HG02884 (cell line): ENCODE data around the gene MRPL41.
A peak's percentile ranks its signal among the peaks of the same experiment; 100 is the strongest.
"Not testable (repeated sequence)": the region's sequence is repeated elsewhere in the genome, so short reads cannot be mapped to it uniquely, and the experiment has no call there.

ENCODE experiments used
- ATAC-seq: cut with Tn5 transposase; IDR thresholded peaks from one replicate; pipeline ENCODE4 v1.9.1; 2021; ENCODE audit warnings: mild to moderate bottlenecking, moderate library complexity; ENCODE audit not compliant: unreplicated experiment

Gene MRPL41

DNA sequence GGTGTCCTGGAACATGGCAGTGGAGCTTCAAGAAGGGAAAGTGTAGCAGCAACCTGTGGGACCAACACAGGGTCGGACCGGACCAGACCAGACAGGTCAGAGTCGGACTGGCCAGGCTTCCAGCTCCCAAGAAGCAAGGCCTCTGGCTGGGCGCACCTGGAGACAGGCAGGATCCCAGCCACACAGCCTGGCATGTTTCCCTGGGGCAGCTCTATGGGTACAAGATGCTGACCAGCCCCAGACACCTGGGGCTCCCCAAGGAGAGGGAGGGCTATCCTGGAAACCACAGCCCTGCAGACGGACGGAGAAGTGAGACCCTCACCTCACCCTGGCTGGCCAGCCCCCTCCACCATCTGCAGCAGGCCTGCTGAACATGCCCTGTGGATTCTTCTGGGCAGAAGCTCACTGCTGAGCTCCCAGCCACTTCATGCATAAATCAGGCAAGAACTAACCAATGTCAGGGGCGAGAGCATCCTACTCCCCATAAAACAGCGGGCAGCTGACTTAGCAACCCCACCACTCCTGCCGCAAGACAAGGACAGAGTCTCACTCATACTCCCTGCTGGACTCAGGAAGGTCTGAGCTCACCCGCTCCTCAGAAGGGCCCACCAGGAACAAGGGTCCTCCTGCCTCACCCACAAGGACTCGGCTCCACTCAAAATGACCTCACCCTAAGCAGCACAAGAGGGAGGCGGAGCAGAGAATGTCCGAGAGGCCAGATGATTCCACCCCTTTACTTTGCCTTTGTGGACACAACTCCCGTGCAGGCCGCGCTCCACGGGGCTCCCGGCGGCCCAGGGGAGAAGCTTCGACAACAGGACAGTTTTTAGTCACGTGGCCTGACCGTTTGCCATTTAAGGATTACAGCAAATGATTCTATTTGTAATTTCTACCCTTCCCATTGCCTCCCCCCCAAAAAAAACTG, 29.9 kb downstream of the MRPL41 start:
- no peak for ATAC-seq

DNA sequence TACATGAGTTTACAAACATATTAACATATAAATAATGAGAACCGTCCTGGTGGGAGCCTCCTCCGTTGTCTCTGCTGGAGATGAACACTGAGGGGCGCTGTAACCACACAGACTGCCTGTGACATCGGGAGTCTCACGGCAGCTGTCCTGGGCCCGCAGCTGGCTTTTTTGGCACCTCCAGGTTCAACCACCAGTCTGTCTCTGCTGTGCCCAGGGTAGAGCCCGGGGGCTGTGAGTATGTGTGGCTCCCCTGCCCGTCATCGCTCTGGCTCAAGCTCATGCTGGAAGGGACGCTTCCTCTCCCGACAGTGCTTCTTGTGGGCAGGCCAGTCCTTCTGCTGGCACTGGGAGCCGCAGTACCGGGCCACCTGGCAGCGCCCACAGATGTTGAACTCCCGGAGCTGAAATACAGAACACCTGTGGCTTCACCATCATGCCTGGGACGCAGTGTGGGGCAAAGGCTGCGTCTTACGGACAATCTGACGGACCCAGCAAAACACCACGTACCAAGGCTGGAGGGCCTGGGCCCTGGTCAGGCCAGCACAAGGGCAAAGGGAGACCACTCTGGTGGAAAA, 30.7 kb downstream of the MRPL41 start:
- ATAC-seq, result no peak

DNA sequence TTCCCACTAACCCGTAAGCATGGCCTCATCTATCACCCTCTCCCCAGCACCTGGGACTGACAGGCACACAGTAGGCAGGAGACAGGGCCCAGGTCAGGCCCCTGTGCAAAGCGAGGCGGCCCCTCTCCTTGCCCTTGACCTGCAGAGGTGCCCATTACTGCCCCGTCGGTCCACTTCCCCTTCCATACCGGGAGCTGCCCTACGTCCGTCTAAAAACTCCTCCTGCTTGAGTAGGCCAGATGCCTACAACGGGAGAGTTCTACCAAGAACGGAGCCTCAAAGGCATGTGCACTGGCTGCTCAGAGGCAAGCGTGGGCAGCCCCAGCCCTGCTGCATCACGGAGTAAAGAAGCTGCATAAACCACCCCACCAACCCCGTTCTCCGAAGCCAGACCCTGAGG, 31.7 kb downstream of the MRPL41 start:
- ATAC-seq, result no peak

DNA sequence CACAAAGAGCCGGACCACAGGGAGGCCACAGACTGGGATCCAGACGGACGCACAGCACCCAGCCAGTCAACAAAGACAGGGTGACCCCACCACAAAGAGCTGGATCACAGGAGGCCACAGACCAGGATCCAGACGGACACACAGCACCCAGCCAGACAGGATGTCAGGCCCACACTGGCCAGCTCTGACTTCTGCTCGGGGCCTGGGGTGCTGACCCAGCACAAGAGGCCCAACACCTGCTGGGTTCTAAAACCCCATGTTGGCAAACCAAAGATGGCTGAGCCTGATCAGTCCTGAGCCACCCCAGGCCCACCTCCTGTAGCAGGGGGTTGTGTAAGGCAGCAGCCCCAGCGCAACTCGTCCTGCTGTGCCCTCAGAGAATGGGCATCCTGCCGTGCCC, 32.3 kb downstream of the MRPL41 start:
- no peak for ATAC-seq

DNA sequence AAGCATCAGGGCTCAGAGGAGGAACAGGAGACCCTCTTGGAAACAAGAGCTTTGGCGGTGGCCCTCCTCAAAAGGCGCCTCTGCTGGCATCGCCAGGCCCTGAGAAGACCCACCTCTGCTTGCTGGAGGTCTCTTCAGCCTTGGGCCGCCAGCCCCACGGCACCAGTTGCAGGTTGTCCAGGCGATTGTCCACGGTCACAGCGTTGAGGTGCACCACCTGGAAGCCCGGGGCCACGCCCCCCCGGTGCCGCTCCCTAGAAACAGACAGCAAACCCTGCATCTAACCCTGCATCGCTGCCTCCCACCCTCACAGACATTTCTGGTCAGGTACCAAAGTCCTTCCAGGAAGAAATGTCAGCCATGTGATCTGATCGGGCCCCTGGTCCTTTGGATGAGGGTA, 35.2 kb downstream of the MRPL41 start:
- no peak for ATAC-seq

DNA sequence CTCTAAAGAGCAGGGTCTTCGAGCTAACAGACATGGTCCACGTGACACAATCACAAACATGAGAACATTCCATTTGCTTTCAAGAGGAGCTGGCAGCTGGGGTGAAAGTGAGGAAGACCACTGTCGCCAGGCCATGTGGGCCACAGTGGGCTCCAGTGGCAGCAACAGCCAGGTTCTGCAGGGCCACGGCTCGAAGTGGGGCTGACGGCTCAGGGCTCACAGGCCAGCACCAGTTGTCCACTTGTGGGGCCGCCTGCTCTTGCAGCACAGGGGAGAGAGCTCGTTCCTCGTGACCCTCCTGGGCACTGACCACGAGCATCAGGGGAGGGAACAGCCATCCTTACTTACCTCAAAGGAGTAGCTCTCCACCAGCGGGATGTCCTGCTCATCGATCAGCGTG, 36.6 kb downstream of the MRPL41 start:
- no peak for ATAC-seq

DNA sequence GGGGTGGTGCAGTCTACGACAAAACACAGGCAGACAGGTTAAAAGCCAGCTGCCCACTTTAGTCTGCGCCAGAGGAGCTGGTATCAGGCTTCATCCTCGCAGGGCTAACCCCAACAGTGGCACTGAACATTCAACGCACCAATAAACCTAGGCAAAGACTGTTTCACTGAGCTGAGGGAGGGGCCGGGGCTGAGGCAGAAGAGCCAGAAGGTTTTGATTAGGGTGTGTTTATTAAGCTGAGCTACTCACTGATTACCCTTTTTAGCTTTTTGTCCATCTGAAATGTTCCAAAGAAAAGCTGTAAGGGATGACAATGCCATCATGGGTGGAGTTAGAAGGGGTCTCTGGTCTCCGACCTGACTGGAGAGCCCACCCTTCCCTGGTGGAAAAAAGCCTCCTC, 37.2 kb downstream of the MRPL41 start:
- no peak for ATAC-seq

DNA sequence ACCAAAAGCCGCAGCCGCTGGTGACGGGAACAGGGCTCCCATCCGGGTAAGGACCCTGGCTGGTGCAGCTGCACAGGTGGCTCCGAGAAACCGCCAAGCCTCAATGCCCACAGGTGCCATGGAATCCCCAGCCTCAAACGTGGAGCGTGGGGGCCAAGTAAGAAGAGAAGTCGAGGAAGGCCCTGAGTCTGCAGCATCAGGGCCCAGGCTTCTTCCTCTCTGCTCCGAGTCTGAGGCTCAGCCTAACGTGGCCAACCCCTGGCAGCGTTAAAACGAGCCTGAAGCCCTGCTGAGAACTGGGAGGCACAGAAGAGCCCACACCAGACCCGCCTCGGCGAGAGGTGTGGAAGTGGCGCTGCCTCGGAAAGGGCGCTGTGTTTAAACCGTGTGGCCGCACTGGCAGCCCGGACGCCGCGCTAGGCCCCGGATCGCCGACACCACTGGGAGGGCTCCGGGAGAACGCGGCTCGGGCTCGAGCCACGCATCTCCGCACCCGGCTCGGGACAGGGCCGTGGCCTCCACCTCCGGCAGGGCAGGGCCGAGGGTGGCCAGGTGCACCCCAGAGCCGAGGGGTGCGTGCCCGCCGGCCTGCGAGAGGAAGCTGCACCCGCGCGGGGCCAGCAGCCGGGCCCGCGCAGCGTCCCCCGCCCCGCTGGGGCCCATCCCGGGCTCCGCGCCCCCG, 37.9 kb downstream of the MRPL41 start:
- ATAC-seq, result peak; percentile 12

DNA sequence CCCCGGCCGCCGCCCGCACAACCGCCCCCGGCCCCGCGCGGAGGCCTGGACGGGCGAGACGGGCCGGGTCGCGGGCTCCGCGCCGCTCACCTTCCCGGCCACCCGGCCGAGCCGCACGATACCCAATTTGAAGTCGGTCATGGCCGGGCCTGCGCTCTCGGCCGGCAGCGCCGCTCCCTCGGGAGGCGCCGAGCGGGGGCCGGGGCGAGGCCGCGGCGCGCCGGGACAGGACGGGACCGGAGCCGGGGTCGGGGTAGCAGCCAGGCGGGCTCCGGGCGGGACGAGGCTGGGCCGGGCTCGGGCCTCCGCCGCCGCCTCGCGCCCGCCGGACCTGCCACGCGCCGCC, 38.4 kb downstream of the MRPL41 start:
- no peak for ATAC-seq

DNA sequence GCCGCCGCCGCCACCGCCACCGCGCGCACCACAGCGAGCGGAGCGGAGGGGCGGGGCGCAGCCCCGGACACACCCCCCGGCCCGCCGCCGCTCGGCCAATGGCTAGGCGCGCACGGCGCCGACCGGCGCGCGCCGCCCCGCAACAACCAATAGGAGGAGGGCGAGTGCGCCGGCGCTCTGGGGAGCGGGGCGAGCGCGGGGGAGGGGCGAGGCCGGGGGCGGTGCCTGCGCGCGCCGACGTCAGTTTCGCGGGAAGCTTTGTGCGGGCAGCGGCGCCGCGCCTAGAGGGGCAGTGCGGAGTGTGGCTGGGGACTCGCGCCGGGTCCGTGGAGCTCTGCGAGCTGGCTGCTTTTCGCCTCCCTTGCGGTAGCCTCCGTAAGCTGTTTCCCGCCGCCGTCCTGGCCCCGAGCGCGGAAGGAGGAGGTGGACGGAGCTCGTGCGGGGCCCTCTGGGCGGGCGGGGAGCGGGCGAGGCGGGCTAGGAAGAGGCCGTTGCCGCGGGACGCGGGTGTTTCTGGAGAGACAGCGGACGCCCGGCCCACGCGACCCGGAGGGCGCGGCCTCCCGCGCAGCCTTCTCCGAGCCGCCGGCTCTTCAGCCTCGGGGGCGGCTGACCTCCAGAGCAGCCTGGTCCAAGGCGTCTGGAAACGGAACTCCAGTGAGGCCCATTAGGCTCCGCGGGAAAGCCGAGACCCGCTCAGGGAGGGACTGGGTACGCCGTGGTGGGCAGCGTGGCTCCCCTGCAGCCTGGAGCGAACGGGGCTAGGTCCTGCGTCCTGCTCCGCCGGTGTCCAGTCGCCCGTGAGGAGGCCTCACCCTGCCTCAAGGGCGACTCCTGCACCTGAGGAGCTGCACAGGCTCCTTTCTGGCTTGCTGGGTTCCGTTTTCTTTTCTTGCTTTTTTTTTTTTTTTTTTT, 39.0 kb downstream of the MRPL41 start, which contains the start of gene ZMYND19:
TSS of gene ZMYND19 (minus strand) at position 44 of the 915 bp plus-strand sequence. CDS start 249 bp downstream, outside the sequence.
- peak; percentile 88 for ATAC-seq

DNA sequence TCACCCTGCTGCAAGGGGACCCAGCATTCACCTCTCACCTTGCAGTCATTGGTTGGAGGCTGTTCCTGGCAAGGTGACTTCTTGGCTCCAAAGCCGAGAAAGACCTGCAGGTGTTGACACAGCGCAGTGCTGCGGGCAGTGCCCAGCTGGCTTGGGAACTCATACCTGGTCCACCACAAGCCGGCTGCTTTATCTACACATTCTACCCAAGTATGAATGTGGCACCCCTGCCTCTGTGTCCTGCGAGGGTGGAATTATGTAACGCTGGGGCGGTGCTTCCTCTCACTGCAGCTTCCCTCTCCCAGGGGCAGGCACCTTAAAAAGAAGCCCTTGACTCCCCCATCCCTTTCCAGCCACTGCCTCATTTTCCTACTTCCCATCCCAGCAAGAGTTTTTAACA, 41.1 kb downstream of the MRPL41 start:
- no peak for ATAC-seq

DNA sequence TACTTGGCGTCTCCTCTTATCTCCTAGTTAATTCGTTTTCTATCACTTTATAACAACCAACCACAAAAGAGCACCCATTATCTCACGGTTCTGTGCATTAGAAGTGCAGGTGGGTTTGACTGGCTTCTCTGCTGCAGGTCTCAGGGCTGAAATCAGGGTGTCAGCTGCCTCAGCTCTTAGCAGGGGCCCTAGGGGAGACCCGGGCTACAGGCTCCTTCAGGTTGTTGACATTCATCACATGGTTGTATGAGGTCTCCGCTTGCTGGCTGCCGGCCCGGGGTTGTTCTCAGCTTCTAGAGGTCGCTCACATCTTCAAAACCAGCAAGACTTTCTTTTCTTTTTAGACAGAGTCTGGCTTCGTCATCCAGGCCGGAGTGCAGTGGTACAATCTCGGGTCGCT, 41.5 kb downstream of the MRPL41 start:
- no peak for ATAC-seq

DNA sequence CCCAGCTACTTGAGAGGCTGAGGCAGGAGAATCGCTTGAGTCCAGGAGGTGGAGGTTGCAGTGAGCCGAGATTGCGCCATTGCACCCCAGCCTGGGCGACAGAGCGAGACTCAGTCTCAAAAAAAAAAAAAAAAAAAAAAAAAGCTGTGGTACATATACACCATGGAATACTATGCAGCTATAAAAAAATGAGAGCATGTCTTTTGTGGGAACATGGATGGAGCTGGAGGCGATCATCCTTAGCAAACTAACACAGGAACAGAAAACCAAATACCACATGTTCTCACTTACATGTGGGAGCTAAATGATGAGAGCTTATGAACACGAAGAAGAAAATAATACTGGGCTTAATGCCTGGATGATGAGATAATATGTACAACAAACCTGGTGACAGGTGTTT, 44.9 kb downstream of the MRPL41 start:
- ATAC-seq, result not testable (repeated sequence)

DNA sequence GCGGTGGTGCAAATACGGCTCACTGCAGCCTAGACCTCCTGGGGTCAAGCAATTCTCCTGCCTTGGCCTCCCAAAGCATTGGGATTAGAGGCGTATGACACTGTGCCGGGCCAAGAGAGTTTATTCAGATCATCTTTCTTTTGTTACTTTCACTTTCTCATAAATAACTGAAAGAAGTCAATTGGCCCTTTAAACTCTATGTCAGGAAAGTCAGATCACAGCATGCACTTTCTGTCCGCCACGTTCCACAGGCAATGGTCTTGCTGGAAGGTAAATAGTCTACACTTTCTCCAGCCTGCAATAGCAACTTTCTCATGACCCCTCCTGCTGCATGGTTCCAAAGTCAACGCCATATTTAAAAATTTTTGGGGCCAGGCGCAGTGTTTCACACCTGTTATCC, 47.3 kb downstream of the MRPL41 start:
- no peak for ATAC-seq
